Measurements from ENCODE around the gene INSIG1.

INSIG1 gene

GRCh38 chr7:155255071-155255470, 42.6 kb upstream of the INSIG1 start:
- DNase-seq (ENCODE audit: low read depth), result no peak
- no peak overlapping the region for H3K4me3 ChIP-seq (ENCODE audit: low read depth, low read length)
- no peak for TF ChIP-seq CTCF (IDR thresholded peaks at IDR 0.05; ENCODE audit: control insufficient read depth, extremely low read depth, insufficient read depth)

GRCh38 chr7:155255621-155256020, 42.1 kb upstream of the INSIG1 start:
- H3K4me3 ChIP-seq (ENCODE audit: low read depth, low read length), result no peak overlapping the region
- TF ChIP-seq CTCF (IDR thresholded peaks at IDR 0.05; ENCODE audit: control insufficient read depth, extremely low read depth, insufficient read depth), result no peak
- DNase-seq (ENCODE audit: low read depth), result no peak

GRCh38 chr7:155256081-155256760, 41.5 kb upstream of the INSIG1 start:
- DNase-seq (ENCODE audit: low read depth), result no peak
- H3K4me3 ChIP-seq (ENCODE audit: low read depth, low read length), result no peak overlapping the region
- no peak for TF ChIP-seq CTCF (IDR thresholded peaks at IDR 0.05; ENCODE audit: control insufficient read depth, extremely low read depth, insufficient read depth)

DNA sequence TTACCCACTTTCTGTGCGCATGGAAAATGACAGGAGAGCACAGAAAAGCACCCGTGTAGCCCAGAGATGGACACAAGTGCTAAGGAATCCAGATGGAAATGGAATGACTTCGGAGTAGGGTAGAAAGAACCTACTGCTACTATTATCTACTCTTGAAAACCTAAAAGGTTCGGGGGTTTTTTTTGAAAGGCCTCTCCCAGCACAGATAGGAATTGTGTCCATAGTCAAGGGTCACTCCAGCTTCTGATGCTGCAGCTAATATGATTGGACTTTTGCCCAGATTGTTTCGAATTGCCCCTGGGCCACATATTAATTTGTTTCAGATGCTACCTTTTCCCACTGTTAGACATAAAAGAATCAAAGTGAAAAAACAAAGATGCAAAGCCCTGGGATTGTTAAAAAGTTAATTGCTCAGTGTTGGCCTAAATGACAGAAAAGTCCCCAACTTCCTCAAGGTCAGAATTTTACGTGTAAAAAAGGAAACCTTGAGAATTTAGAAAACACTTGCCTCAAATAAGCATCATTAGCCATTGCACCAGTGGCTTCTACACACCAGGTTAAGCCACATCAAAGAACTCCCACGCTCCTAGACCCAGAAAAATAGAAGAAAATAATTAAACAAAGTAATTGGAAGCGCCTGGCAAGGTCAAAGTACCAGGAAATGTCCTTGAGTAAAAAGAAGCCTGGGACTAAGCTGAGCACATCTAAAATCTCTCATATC, 40.8 kb upstream of the INSIG1 start:
- TF ChIP-seq CTCF (IDR thresholded peaks at IDR 0.05; ENCODE audit: control insufficient read depth, extremely low read depth, insufficient read depth), result no peak
- no peak overlapping the region for H3K4me3 ChIP-seq (ENCODE audit: low read depth, low read length)
- DNase-seq (ENCODE audit: low read depth), result no peak

GRCh38 chr7:155257482-155258225, 40.0 kb upstream of the INSIG1 start:
- H3K4me3 ChIP-seq (ENCODE audit: low read depth, low read length), result no peak overlapping the region
- TF ChIP-seq CTCF (IDR thresholded peaks at IDR 0.05; ENCODE audit: control insufficient read depth, extremely low read depth, insufficient read depth), result no peak
- no peak for DNase-seq (ENCODE audit: low read depth)

DNA sequence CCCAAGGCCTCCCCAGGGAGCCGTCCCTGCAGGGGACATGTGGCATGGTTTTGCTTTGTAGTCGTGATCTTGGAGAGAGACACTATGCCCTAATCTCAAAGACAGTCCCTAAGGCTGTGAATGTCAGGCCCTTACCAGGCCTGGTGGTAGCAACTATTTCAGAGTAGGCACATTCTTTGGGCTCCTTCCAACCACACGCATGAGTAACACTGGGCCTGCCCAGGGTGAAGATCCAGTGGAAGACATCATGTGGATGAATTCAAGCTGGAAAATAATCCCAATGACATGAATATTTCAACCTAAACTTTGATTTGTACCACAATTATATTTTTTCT, 39.5 kb upstream of the INSIG1 start:
- TF ChIP-seq CTCF (IDR thresholded peaks at IDR 0.05; ENCODE audit: control insufficient read depth, extremely low read depth, insufficient read depth), result no peak
- H3K4me3 ChIP-seq (ENCODE audit: low read depth, low read length), result no peak overlapping the region
- DNase-seq (ENCODE audit: low read depth), result no peak
